ENCODE data around the gene ADAMTS14. TPM values are rescaled to one million over a fixed set of nuclear protein-coding genes. Genes with fewer than 3 reads are reported as not detected.

ADAMTS14 gene
- total RNA-seq, 1 donor from 2014 or later: 4.1 TPM

GRCh38 chr10:70753026-70753663, 80.8 kb downstream of the ADAMTS14 start:
- no peaks in the 10 kb centered on the region for H3K27me3 Mint-ChIP-seq (ENCODE audit: low read depth)
- no peaks in the 10 kb centered on the region for H3K36me3 Mint-ChIP-seq
- H3K27ac Mint-ChIP-seq: no peak overlapping the region
- no peak for DNase-seq (ENCODE audit: low spot score in 2 of 2, unreplicated experiment in 2 of 2)
- H3K9me3 Mint-ChIP-seq: peaks cover 5% of the 10 kb centered on the region
- no peak for TF ChIP-seq CTCF (IDR thresholded peaks at IDR 0.05; ENCODE audit: unreplicated experiment)
- no peak overlapping the region for H3K4me3 Mint-ChIP-seq
- peaks cover 14% of the 10 kb centered on the region for H3K4me1 Mint-ChIP-seq

GRCh38 chr10:70753841-70754621, 81.7 kb downstream of the ADAMTS14 start:
- TF ChIP-seq CTCF (IDR thresholded peaks at IDR 0.05; ENCODE audit: unreplicated experiment): no peak
- H3K27ac Mint-ChIP-seq: no peak overlapping the region
- no peaks in the 10 kb centered on the region for H3K36me3 Mint-ChIP-seq
- H3K9me3 Mint-ChIP-seq: peaks cover 5% of the 10 kb centered on the region
- DNase-seq (ENCODE audit: low spot score in 2 of 2, unreplicated experiment in 2 of 2): no peak
- no peaks in the 10 kb centered on the region for H3K27me3 Mint-ChIP-seq (ENCODE audit: low read depth)
- H3K4me1 Mint-ChIP-seq: peaks cover 14% of the 10 kb centered on the region
- H3K4me3 Mint-ChIP-seq: no peak overlapping the region

- Mint-ChIP-seq H3K9me3 (no peaks in the 10 kb centered on the region), H3K27ac (no peak overlapping the region), H3K4me3 (no peak overlapping the region), H3K4me1 (peaks cover 14% of the 10 kb centered on the region), H3K36me3 (no peaks in the 10 kb centered on the region), H3K27me3 (ENCODE audit: low read depth) (no peaks in the 10 kb centered on the region)
- no peak for TF ChIP-seq CTCF (IDR thresholded peaks at IDR 0.05; ENCODE audit: unreplicated experiment)
- no peak for DNase-seq (ENCODE audit: low spot score in 2 of 2, unreplicated experiment in 2 of 2)
Observed at GRCh38 chr10:70756700-70757360, 84.5 kb downstream of the ADAMTS14 start.

GRCh38 chr10:70757856-70758255, 85.5 kb downstream of the ADAMTS14 start:
- no peak for TF ChIP-seq CTCF (IDR thresholded peaks at IDR 0.05; ENCODE audit: unreplicated experiment)
- DNase-seq (ENCODE audit: low spot score in 2 of 2, unreplicated experiment in 2 of 2): no peak
- peaks cover 14% of the 10 kb centered on the region for H3K4me1 Mint-ChIP-seq
- H3K27ac Mint-ChIP-seq: no peak overlapping the region
- no peaks in the 10 kb centered on the region for H3K9me3 Mint-ChIP-seq
- no peaks in the 10 kb centered on the region for H3K27me3 Mint-ChIP-seq (ENCODE audit: low read depth)
- H3K36me3 Mint-ChIP-seq: no peaks in the 10 kb centered on the region
- H3K4me3 Mint-ChIP-seq: no peak overlapping the region

- Mint-ChIP-seq H3K9me3 (no peaks in the 10 kb centered on the region), H3K36me3 (no peaks in the 10 kb centered on the region), H3K4me3 (no peak overlapping the region), H3K4me1 (peaks cover 14% of the 10 kb centered on the region), H3K27ac (no peak overlapping the region), H3K27me3 (ENCODE audit: low read depth) (no peaks in the 10 kb centered on the region)
- peak; percentile 54 to 84 for DNase-seq (ENCODE audit: low spot score in 2 of 2, unreplicated experiment in 2 of 2)
- peak; percentile 80 for TF ChIP-seq CTCF (IDR thresholded peaks at IDR 0.05; ENCODE audit: unreplicated experiment)
Observed at GRCh38 chr10:70758757-70759514, 86.6 kb downstream of the ADAMTS14 start.
